PC-3 (cell line): ENCODE measurements around the gene PCDHGA5. TPM values are rescaled to one million over a fixed set of nuclear protein-coding genes. Genes with fewer than 3 reads are reported as not detected.

Experiments used
- ATAC-seq: fragments of 200-7000 bp; cut with Tn5 transposase; 2 replicates; pipeline ENCODE4 v1.9.1; 2020; ENCODE audit warnings: mild to moderate bottlenecking, moderate library complexity
- BruUV-seq: library from RNA; stranded (reverse); fragments of 400-500 nt; replicated peaks from 2 replicates; lab custom pipeline; 2021; lab: Mats Ljungman, UMichigan
- CTCF ChIA-PET: fragments of 300-600 bp; sonication (Branson Sonifier 250); formaldehyde crosslinking; loops from one replicate; lab custom pipeline; 2022; ENCODE audit warnings: antibody characterized with exemption; lab: Charles Lee
- POLR2A ChIA-PET: fragments of 300-600 bp; sonication (Branson Sonifier 250); formaldehyde crosslinking; loops from one replicate; lab custom pipeline; 2022; ENCODE audit warnings: antibody characterized with exemption; ENCODE audit not compliant: unreplicated experiment; lab: Charles Lee
- DNase-seq: peaks from one replicate; pipeline ENCODE4 v3.0.0-alpha.2; 2015
- H2AFZ ChIP-seq: fragments of 300-600 bp; sonication (generic); 2 replicates; pipeline ENCODE4 v1.6.0; 2016; ENCODE audit warnings: antibody characterized with exemption, low read length
- H3F3A ChIP-seq: fragments of 300-600 bp; sonication (generic); one replicate; pipeline ENCODE4 v1.6.0; 2017; ENCODE audit warnings: antibody characterized with exemption, low read length, control low read depth, mild to moderate bottlenecking; ENCODE audit not compliant: unreplicated experiment
- H3K27ac ChIP-seq: fragments of 300-600 bp; sonication (generic); 2 replicates; pipeline ENCODE4 v1.5.1; 2016; ENCODE audit warnings: mild to moderate bottlenecking, low read length
- H3K27me3 ChIP-seq: fragments of 300-600 bp; sonication (generic); 2 replicates; pipeline ENCODE4 v1.6.1; 2016; ENCODE audit warnings: low read length, mixed read lengths
- H3K36me3 ChIP-seq: fragments of 300-600 bp; sonication (generic); 2 replicates; pipeline ENCODE4 v1.6.1; 2016; ENCODE audit warnings: low read depth, mixed run types, low read length, mixed read lengths
- H3K4me1 ChIP-seq: fragments of 300-600 bp; sonication (generic); 2 replicates; pipeline ENCODE4 v1.5.1; 2016; ENCODE audit warnings: low read length; ENCODE audit not compliant: insufficient read depth
- H3K4me2 ChIP-seq: fragments of 300-600 bp; sonication (generic); 2 replicates; pipeline ENCODE4 v1.6.0; 2016; ENCODE audit warnings: low read length
- H3K4me3 ChIP-seq: fragments of 300-600 bp; sonication (generic); 2 replicates; pipeline ENCODE4 v1.5.1; 2016; ENCODE audit warnings: mild to moderate bottlenecking, low read length, mixed read lengths
- H3K79me2 ChIP-seq: fragments of 300-600 bp; sonication (generic); 2 replicates; pipeline ENCODE4 v1.6.1; 2017; ENCODE audit warnings: low read length, mixed read lengths
- H3K9ac ChIP-seq: fragments of 300-600 bp; sonication (generic); 2 replicates; pipeline ENCODE4 v1.6.0; 2016; ENCODE audit warnings: mild to moderate bottlenecking, low read length
- H3K9me2 ChIP-seq: fragments of 300-600 bp; sonication (generic); replicated peaks from 2 replicates; pipeline ENCODE4 v1.6.1; 2016; ENCODE audit warnings: mixed run types, low read length, mixed read lengths
- H3K9me3 ChIP-seq: fragments of 300-600 bp; sonication (generic); 2 replicates; pipeline ENCODE4 v1.6.1; 2016; ENCODE audit warnings: low read length, mixed read lengths
- H4K20me1 ChIP-seq: fragments of 300-600 bp; sonication (generic); 2 replicates; pipeline ENCODE4 v1.6.1; 2016; ENCODE audit warnings: low read length, mixed read lengths
- EZH2 ChIP-seq: fragments of 300-600 bp; sonication (generic); IDR thresholded peaks from one replicate; pipeline ENCODE4 v1.6.1; 2017; ENCODE audit warnings: antibody characterized with exemption, mild to moderate bottlenecking, low read length; ENCODE audit not compliant: unreplicated experiment
- EZH2phosphoT487 ChIP-seq: fragments of 300-600 bp; sonication (generic); IDR thresholded peaks from 2 replicates; pipeline ENCODE4 v1.6.1; 2018; ENCODE audit warnings: mild to moderate bottlenecking, antibody characterized with exemption, low read length, borderline replicate concordance
- intact Hi-C: fragments of 100-400 bp; cut with micrococcal nuclease; formaldehyde crosslinking; loops from 2 replicates; pipeline ENCODE4 v1.9.0; 2023
- total RNA-seq: library from RNA; depleted of rRNA; stranded (reverse); fragments of >200 nt; gene quantifications from 2 replicates; pipeline ENCODE4 v1.2.3, GENCODE V29; 2014
- TF ChIP-seq, protein P1 (sequence below): fragments of 300-600 bp; sonication (generic); conservative IDR thresholded peaks from 2 replicates; pipeline ENCODE4 v1.5.1; 2017; ENCODE audit warnings: antibody characterized with exemption, low read depth, mild to moderate bottlenecking, low read length

The PCDHGA5 gene
- total RNA-seq, 1 experiment from 2014 or later, result 0.98 TPM

DNA sequence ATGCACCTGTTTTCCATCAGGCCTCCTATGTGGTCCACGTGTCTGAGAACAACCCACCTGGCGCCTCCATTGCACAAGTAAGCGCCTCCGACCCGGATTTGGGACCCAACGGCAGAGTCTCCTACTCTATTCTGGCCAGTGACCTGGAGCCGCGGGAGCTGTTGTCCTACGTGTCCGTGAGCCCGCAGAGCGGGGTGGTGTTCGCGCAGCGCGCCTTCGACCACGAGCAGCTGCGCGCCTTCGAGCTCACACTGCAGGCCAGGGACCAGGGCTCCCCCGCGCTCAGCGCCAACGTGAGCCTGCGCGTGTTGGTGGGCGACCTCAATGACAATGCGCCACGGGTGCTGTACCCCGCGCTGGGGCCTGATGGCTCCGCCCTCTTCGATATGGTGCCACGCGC, 12.4 kb upstream of the PCDHGA5 start:
- Histone ChIP-seq H3K79me2 (no peaks in the 10 kb centered on the region), H3K4me2 (no peak overlapping the region), H3K4me3 (no peak overlapping the region), H3K9me3 (no peaks in the 10 kb centered on the region), H3K9me2 (no peaks in the 10 kb centered on the region), H3K4me1 (no peaks in the 10 kb centered on the region), H3K27ac (no peak overlapping the region), H3F3A (no peaks in the 10 kb centered on the region), H3K27me3 (no peaks in the 10 kb centered on the region), H3K9ac (no peak overlapping the region), H2AFZ (no peak overlapping the region), H3K36me3 (no peaks in the 10 kb centered on the region), H4K20me1 (no peaks in the 10 kb centered on the region)
- CTCF ChIA-PET, result no interaction called here
- ATAC-seq (no peak), DNase-seq (no peak)
- TF ChIP-seq EZH2 (no peak), EZH2phosphoT487 (no peak)
- TF ChIP-seq, protein P1, sequence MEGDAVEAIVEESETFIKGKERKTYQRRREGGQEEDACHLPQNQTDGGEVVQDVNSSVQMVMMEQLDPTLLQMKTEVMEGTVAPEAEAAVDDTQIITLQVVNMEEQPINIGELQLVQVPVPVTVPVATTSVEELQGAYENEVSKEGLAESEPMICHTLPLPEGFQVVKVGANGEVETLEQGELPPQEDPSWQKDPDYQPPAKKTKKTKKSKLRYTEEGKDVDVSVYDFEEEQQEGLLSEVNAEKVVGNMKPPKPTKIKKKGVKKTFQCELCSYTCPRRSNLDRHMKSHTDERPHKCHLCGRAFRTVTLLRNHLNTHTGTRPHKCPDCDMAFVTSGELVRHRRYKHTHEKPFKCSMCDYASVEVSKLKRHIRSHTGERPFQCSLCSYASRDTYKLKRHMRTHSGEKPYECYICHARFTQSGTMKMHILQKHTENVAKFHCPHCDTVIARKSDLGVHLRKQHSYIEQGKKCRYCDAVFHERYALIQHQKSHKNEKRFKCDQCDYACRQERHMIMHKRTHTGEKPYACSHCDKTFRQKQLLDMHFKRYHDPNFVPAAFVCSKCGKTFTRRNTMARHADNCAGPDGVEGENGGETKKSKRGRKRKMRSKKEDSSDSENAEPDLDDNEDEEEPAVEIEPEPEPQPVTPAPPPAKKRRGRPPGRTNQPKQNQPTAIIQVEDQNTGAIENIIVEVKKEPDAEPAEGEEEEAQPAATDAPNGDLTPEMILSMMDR, result no peak
- no TSS peak for BruUV-seq
- POLR2A ChIA-PET, result no interaction called here
- intact Hi-C loops, result no loop called here

DNA sequence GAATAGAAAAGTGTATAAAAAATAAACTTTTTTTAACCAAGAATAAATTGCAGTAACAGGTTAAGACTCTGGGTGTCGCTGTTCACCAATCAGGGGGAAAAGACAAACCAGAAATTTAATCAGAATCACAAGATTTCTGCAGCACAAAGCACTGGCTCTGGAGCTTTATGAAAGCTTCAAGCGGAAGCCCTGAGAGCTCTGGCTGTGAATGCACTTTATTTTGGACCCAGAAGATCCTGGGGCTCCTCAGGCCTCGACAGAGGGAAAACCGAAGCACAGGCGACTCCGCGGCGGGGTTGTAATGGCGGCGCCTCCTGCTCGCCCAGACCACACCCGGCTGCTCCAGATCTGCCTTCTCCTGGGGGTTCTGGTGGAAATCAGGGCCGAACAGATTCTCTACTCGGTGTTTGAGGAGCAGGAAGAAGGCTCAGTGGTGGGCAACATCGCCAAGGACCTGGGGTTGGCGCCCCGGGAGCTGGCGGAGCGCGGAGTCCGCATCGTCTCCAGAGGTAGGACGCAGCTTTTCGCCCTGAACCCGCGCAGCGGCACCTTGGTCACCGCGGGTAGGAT, 9.0 kb upstream of the PCDHGA5 start, which contains the start of gene PCDHGA4:
PCDHGA4 (plus strand) TSS at position 122 of the 570 bp plus-strand sequence; CDS start at position 209, 87 bp downstream.
- no peaks in the 10 kb centered on the region for H3K4me1 ChIP-seq
- POLR2A ChIA-PET, result no interaction called here
- intact Hi-C loops, result no loop called here
- BruUV-seq, result no TSS peak
- H3K27me3 ChIP-seq, result no peaks in the 10 kb centered on the region
- no peaks in the 10 kb centered on the region for H3K9me2 ChIP-seq
- no peaks in the 10 kb centered on the region for H3K79me2 ChIP-seq
- H3K36me3 ChIP-seq, result no peaks in the 10 kb centered on the region
- CTCF ChIA-PET, result no interaction called here
- no peak within 1 kb of the TSS for H2AFZ ChIP-seq
- H3K27ac ChIP-seq, result no peak within 1 kb of the TSS
- DNase-seq (no peak), ATAC-seq (no peak)
- no peaks in the 10 kb centered on the region for H3F3A ChIP-seq
- H3K4me2 ChIP-seq, result no peak within 1 kb of the TSS
- TF ChIP-seq EZH2 (no peak), EZH2phosphoT487 (no peak)
- TF ChIP-seq, protein P1, result peak; percentile 41
- H3K9me3 ChIP-seq, result no peaks in the 10 kb centered on the region
- H4K20me1 ChIP-seq, result no peaks in the 10 kb centered on the region
- no peak within 1 kb of the TSS for H3K4me3 ChIP-seq
- no peak within 1 kb of the TSS for H3K9ac ChIP-seq

DNA sequence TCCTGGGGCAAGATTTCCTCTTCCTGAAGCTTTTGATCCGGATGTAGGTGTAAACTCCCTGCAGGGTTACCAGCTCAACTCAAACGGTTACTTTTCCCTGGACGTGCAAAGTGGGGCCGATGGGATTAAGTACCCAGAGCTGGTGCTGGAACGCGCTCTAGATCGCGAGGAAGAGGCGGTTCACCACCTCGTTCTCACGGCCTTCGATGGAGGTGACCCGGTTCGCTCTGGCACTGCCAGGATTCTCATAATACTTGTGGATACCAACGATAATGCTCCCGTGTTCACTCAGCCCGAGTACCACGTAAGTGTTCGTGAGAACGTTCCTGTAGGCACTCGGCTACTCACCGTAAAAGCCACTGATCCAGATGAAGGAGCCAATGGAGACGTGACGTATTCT, 8.3 kb upstream of the PCDHGA5 start:
- no peaks in the 10 kb centered on the region for H3K27me3 ChIP-seq
- ChIA-PET POLR2A (no interaction called here), CTCF (no interaction called here)
- no peaks in the 10 kb centered on the region for H3K79me2 ChIP-seq
- no peak overlapping the region for H3K4me2 ChIP-seq
- H3K36me3 ChIP-seq, result no peaks in the 10 kb centered on the region
- H2AFZ ChIP-seq, result no peak overlapping the region
- H3K9me3 ChIP-seq, result no peaks in the 10 kb centered on the region
- DNase-seq (no peak), ATAC-seq (no peak)
- H3K4me1 ChIP-seq, result no peaks in the 10 kb centered on the region
- no peak for TF ChIP-seq EZH2phosphoT487
- no peak for TF ChIP-seq EZH2
- TF ChIP-seq, protein P1, result no peak
- no peaks in the 10 kb centered on the region for H4K20me1 ChIP-seq
- no peak overlapping the region for H3K4me3 ChIP-seq
- no TSS peak for BruUV-seq
- no peak overlapping the region for H3K9ac ChIP-seq
- no peaks in the 10 kb centered on the region for H3K9me2 ChIP-seq
- H3K27ac ChIP-seq, result no peak overlapping the region
- no peaks in the 10 kb centered on the region for H3F3A ChIP-seq
- intact Hi-C loops, result no loop called here
